ENCODE data around the gene SORBS1. TPM values are rescaled to one million over a fixed set of nuclear protein-coding genes. Genes with fewer than 3 reads are reported as not detected.

SORBS1 gene
- total RNA-seq, 1 experiment from 2014 or later = 36.6 TPM

DNA sequence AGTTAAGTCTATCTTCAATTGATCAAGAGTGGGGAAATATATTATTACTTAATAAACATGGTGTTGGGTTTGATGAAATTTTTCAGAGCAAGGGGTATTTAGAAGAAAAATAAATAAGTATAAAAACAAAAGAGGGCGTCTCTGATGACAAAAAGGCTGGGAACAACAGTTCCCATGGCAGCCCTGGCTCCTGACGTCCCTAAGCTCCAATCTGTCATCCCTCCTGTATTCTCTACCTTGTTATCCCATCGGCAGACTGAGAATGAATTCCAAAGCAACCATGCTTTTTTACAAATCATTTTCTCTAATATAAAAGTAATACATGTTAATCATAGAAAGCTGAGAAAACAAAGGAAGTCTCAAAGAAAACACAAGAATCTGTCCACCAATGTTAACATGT lies 55.5 kb downstream of the SORBS1 start:
- in situ Hi-C loops (cut with HindIII; ENCODE audit: low pct_unique_long_range_greater_than_20kb, low sequenced_read_pairs) = no loop called here
- no peak for DNase-seq (ENCODE audit: low read depth, low spot score)

DNA sequence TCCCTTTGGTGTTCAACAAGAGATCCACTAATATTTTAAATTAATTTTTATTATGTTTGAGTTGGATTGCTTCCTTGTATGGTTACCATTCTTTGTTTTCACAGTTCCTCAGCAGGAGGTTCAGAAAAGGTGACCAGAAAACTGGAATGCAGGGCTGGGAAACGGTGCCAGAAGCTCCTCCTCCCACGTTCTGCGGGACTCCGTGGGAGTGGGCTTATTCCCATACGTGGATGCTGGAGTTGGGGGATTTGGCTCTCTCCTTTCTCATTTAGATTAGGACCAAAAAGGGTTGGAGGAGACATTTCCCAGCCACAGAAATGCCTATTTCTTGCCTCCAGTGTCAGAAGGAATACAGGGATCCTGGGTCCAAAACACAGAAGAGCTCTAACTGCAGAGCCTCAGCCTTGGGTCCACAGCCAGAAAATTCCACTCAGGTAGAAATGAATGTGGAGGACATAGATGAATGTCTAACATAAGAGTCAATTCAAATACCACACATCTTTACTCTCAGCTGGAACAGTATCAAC lies 56.0 kb downstream of the SORBS1 start:
- in situ Hi-C loops (cut with HindIII; ENCODE audit: low pct_unique_long_range_greater_than_20kb, low sequenced_read_pairs) = no loop called here
- no peak for DNase-seq (ENCODE audit: low read depth, low spot score)

DNA sequence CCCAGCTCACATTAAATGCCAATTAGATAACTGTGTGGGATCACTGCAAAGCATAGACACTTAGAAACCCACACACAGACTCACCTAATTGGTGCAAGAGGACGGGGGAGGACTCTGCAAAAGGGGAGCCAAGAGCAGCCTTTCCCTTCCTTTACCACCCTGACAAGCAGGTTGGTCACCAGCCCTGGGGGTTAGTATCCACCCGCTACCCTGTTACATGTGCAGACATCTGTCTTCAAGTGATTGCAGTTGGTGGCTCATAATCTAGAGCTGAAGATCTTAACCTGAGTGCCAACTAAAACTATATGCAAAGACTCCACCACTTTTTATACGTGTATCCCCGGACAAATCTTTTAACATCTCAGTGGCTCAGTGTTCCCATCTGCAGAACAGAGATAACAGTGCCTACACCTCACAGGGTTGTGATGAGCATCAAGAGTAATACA lies 56.9 kb downstream of the SORBS1 start:
- in situ Hi-C loops (cut with HindIII; ENCODE audit: low pct_unique_long_range_greater_than_20kb, low sequenced_read_pairs) = no loop called here
- no peak for DNase-seq (ENCODE audit: low read depth, low spot score)

DNA sequence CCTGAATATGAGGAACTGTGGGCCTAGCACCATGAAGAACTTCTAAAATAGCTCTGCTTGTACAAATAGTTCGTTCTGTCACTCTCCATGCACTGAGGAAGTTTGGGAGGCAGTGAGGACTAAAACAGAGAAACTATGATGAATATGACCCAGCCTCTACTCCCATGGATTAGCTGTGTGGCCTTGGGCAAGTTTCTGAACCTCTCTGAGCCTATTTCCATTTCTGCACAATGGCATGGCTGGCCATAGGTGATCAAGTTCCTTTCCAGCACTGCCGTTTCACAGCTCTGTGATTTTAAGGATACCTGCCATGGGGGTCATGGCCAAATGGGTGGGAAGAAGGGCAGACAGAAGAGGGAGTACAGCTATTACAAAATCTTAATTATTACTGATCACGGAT lies 57.6 kb downstream of the SORBS1 start:
- DNase-seq (ENCODE audit: low read depth, low spot score) = no peak
- in situ Hi-C loops (cut with HindIII; ENCODE audit: low pct_unique_long_range_greater_than_20kb, low sequenced_read_pairs) = no loop called here

DNA sequence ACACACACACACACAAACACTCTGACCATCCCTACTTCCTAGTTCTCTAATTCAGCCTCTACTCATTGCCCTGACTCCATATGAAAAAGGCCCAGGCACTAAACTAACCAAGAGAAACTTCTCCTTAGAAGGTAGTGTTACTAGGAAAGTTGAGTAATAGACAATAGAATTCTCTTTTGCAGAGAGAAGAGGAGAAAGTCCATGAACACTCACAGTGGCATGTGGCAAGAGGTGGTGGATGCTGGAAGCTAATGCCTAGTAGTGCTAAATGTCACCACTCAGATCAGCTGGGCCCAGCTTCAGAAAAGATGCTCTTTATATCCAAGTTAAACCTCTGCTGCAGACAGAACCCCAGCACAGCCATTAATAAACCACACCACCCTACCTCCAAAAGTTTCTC lies 58.2 kb downstream of the SORBS1 start:
- in situ Hi-C loops (cut with HindIII; ENCODE audit: low pct_unique_long_range_greater_than_20kb, low sequenced_read_pairs) = no loop called here
- DNase-seq (ENCODE audit: low read depth, low spot score) = no peak

DNA sequence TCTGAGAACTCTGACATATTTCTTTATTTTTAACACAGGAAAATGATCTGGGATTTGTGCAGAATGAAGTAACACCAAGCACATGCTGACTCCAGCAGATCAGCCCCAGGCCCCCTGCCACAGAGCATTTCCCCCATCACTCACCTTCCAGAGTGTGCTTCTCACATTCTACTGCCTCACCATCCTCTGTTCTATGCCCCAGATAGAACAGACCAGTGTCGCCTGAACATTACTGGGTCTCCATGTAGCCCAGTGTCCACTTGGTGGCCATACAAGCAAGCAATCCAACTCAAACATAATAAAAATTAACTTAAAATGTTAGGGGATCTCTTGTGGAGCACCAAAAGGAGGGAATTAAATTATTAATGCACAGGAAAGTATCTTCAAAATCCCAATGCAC lies 58.8 kb downstream of the SORBS1 start:
- in situ Hi-C loops (cut with HindIII; ENCODE audit: low pct_unique_long_range_greater_than_20kb, low sequenced_read_pairs) = no loop called here
- DNase-seq (ENCODE audit: low read depth, low spot score) = no peak

DNA sequence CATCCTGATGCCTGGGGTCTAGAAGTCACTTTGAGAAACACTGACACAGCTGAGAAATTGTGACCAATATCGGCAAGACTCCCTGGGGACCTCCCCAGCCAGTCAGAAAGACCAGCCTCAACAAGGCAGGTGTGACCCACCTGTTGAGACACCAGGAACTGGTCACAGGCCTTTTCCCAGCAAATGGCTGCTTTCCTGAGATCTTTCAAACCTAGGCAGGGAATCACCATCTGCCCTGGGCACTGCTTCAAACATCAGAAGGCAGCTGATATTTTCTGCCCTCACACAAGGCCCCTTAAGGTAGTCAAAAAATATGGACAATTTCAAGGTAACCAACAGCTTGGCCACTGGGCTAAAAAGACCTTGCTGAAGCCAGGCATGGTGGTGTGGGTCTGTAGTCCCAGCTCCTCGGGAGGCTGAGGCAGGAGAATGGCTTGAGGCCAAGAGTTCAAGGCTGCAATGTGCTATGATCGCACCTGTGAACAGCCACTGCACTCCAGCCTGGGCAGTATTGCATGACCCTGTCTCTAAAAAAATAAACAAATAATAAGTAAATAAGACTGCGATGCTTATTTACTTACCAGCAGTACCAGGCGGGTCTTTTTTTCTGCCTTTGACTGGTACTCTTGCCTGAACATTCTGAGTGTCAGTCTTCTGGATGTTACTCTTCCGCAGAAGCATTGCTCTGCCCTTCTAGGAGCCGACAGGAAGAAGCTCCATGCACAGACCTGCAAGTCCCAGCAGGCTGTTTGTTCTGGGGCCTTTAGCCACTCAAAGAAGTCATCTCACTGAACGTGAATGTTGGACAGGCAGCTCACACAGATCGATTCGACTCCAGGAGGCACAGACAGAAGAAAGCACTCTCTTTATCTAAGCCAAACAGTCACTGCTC lies 59.7 kb downstream of the SORBS1 start:
- DNase-seq (ENCODE audit: low read depth, low spot score) = no peak
- in situ Hi-C loops (cut with HindIII; ENCODE audit: low pct_unique_long_range_greater_than_20kb, low sequenced_read_pairs) = no loop called here

DNA sequence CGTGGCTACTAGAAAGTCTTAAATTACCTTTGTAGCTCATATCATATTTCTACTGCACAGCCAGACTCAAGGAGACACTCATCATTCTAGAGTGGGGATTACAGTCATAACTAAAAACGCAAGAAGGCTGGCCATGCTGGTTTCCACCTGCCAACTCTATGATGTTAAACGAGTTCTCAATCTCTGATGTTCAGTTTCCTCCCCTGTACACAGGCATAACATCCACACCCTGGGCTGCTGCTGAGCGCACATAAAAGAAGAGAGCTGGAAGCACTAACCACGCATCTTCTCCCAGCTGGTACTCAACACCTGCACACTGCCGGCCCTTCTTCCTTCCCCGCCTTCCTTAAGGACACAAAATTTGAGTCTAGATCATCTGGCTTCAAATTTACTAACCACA lies 60.5 kb downstream of the SORBS1 start:
- in situ Hi-C loops (cut with HindIII; ENCODE audit: low pct_unique_long_range_greater_than_20kb, low sequenced_read_pairs) = no loop called here
- no peak for DNase-seq (ENCODE audit: low read depth, low spot score)

DNA sequence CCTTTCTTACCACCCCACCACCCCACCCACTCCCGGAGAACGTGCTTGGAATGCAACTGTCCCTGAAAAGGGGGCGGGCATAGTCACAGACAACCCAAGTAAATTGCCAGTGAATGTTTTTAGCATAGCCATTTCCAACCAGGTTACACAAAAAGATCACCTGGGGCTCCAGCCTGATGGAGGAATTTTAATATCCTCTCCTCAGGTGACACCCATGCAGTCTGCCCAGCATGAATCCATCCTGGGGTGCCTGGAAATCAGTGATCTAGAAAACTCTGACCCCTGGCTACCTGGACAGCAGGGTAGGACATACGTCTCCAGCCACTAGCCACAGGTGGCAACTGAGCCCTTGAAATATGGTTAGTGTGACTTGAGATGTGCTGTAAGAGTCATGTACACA lies 61.1 kb downstream of the SORBS1 start:
- in situ Hi-C loops (cut with HindIII; ENCODE audit: low pct_unique_long_range_greater_than_20kb, low sequenced_read_pairs) = no loop called here
- DNase-seq (ENCODE audit: low read depth, low spot score) = no peak

DNA sequence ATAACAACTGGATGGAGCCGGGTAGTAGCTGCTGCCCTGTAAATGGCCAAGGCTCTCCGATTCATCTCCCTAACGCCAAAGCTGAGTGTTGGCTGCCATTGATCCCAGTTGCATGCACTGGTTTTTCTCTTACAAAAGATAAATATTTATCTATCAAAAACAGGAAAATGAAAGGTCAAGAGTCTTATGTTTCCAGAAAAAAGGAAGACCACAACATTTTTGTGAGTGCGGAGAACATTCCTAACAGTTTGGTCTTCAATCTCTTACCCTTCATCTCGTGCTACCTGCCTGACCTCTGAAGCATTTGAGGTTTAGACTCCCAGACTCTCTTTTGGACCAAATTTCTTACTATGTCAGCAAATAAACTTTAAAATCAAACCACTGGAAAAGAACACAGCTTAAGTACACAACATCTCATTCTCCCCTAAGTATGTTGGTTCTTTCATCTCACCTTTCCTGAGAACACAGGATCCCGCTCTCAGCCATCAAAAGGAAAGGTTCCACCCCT lies 61.6 kb downstream of the SORBS1 start:
- DNase-seq (ENCODE audit: low read depth, low spot score) = no peak
- in situ Hi-C loops (cut with HindIII; ENCODE audit: low pct_unique_long_range_greater_than_20kb, low sequenced_read_pairs) = no loop called here

DNA sequence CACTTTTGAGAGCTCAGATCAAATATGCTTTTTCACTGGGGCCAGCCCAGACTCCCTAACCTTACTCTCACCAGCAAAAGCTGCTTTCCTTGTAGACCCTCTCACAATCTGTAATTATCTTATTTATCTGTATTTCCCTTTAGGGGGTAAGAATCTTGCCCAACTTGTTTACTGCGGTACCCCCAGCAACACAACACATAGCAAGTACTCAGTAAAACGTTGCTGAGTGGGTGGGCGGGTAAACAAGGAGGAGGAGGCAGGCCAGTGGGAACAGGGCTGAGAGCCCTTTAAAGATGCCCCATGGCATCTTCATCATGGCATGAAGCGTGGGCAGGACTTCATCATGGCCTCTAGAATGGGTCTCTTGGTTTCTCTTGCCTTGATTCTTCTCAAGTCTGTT lies 64.2 kb downstream of the SORBS1 start:
- in situ Hi-C loops (cut with HindIII; ENCODE audit: low pct_unique_long_range_greater_than_20kb, low sequenced_read_pairs) = no loop called here
- DNase-seq (ENCODE audit: low read depth, low spot score) = no peak

DNA sequence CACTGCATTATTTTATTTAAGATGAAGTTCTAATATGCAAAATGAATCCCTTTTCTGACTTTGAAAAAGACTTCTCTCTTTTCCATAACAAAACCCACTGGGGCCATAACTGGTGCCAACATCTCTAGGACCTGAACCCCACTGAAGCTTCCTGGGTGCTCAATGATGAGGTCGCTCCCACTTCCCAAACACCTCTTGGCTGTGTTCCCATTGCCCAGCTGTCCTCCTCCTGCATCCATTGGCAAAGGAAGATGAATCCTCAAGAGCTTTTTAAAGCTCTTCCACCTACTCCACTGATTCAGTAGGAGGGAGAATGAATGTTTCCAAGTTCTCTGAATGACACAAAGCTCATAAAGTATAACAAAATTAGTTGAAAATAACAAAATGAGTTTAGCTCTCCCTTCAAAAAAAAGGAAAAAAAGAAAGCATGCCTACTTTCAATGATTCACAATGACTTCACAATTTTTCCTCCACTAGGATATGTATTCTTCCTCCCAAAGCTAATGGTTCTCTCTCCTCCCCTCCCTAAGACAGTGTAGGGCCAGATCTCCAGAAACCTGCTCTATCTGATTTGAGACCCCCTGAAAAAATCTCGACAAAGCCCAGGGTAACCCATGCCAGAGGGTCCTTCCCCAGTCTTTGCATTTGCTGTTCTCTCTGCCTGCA lies 64.8 kb downstream of the SORBS1 start:
- no peak for DNase-seq (ENCODE audit: low read depth, low spot score)
- in situ Hi-C loops (cut with HindIII; ENCODE audit: low pct_unique_long_range_greater_than_20kb, low sequenced_read_pairs) = no loop called here

DNA sequence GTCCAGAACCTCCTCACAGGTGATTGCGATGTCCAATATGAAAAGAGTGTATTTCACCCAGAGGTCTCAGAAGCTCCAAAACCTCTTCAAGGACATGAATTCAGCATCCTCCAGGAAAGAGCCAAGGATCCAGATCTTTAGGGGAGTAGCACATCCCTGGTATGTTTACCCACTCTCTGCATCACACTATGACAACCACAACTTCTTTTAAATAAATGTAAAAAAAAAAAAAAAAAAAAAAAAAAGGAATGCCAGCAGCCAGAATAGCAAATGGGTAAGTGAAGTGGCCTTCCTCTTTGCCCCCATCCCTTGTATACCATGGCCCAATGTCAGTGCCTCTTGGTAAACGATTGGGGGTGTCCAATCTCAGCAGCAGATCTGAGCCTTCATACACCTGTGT lies 67.3 kb downstream of the SORBS1 start:
- in situ Hi-C loops (cut with HindIII; ENCODE audit: low pct_unique_long_range_greater_than_20kb, low sequenced_read_pairs) = no loop called here
- no peak for DNase-seq (ENCODE audit: low read depth, low spot score)

DNA sequence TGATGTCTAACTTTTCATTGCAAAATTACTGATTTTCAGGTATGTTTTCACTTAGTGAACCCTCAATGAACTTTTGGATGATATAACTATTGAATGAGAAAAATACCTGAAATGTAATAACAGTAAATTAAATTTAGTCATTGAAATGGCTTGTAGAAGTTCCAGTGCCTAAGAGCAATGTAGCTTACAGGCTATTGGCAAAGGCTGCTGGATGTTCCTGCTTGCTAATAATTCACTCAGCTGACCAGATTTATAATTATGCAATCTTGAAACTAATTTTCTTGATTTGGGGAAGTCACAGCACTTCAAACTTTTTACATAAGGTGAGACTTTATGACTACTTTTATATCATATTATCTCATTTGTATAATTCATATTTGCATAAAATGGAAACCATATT lies 73.2 kb downstream of the SORBS1 start:
- in situ Hi-C loops (cut with HindIII; ENCODE audit: low pct_unique_long_range_greater_than_20kb, low sequenced_read_pairs) = no loop called here
- DNase-seq (ENCODE audit: low read depth, low spot score) = no peak

DNA sequence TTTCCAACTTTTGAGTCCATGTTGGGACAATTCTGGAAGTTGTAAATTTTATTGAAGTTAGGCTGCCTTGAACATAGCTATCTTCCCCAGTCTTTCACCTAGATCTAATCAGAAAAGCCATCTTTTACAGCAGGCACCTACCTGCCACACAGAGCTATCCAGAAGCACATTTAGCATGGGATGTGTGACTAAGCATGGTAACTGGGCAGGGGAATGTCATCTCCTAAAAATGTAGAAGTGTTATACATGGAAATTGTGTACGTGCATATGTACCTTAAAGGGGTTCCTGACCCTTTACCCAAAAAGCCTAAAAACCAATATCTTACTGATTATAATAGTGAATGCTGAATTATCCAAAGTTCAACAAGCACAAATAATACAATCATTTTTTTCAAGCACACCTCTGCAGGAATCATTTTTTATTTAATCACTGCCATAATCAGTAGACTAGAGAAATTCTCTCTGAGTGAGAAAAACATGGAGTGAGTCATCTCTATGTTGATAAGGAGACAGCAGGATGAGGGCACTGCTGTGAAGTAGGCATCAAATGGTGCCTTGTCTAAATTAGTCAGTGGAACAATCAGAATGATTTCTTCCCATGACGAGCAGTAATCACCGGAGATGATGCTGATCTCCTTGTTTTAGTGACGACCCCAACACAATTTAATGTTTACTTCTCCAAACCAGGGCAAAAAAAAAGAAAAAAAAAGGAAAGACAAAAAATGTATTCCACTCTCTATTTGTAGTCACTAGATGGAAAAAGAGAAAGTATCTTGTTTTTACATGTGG lies 75.9 kb downstream of the SORBS1 start:
- DNase-seq (ENCODE audit: low read depth, low spot score) = no peak
- in situ Hi-C loops (cut with HindIII; ENCODE audit: low pct_unique_long_range_greater_than_20kb, low sequenced_read_pairs) = no loop called here

DNA sequence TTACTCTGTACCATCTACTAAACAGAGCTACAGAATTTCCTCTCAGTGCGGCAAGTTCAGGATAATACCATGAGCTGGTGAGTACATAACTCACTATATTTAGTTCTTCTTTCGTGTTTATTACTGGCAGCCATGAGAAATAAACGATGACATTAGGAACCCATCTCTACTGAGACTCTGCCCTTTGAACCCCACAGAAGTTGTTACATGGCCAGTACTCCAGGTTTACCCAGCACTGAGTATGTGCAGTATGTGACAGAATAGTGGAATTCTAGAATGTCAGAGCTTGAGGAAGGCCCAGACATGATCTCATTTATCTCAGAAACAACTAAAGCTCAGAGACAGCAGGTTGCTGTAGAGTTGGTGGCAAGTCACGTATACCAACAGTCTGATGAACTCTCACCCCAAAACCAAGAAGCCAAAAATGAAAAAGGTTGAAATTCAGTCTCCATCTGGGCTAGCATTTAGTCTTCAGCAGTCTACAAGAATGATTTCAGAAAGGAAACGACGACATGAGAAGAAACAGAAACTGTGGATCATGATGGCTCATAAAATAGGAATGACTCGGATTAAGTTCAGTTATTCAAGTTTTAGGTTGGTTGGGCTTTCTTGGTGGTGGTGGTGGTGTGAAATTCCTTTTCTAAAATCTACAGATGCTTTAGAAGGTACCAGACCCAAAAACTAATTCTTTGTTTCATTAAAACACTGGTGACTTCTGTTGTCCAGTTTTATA lies 78.5 kb downstream of the SORBS1 start:
- DNase-seq (ENCODE audit: low read depth, low spot score) = no peak
- in situ Hi-C loops (cut with HindIII; ENCODE audit: low pct_unique_long_range_greater_than_20kb, low sequenced_read_pairs) = no loop called here

DNA sequence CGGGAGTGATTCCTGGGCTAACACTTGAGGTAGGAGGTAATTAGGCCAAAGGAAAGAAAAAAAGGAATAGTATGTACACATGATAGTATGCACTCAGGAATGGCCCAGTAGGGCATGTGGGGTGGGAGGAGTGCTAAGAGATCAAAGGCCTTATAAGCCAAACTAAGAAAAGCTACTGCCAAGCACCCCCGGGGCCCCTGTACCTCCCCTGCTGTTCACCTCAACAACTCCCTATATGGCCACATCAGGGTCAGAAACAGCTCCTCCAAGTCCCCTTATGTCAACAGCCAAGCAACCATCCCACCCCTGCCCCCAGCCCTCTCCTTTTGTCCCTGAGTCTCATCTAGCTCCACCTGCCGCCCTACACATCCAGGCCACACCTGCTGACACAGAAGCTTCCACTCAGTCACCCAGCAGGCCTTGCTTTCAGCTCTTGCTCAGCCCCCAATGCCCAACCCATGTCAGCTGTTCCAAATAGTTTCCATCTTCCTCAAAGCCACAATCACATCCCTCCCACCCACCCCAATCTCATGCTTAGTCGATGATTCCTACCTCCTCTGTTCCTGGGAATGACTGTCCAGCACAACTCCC lies 80.2 kb downstream of the SORBS1 start:
- DNase-seq (ENCODE audit: low read depth, low spot score) = no peak
- in situ Hi-C loops (cut with HindIII; ENCODE audit: low pct_unique_long_range_greater_than_20kb, low sequenced_read_pairs) = no loop called here
